Occipital lobe (tissue), 2 donors: ENCODE data around the gene CNTNAP2. TPM values are rescaled to one million over a fixed set of nuclear protein-coding genes. Genes with fewer than 3 reads are reported as not detected.
"Not testable (repeated sequence)": the region's sequence is repeated elsewhere in the genome, so short reads cannot be mapped to it uniquely, and the experiment has no call there.

Source experiments
- DNase-seq: peaks from one replicate; lab custom pipeline; 2025; lab: John Stamatoyannopoulos, UW
- total RNA-seq: library from RNA; depleted of rRNA; stranded (reverse); fragments of >200 nt; gene quantifications from one replicate; pipeline ENCODE4 v1.2.3, GENCODE V29; 2014

CNTNAP2 gene
- total RNA-seq, 1 donor from 2014 or later: 37.3 TPM

- DNase-seq: no peak
Observed at GRCh38 chr7:146875981-146876380, 759.4 kb downstream of the CNTNAP2 start.

- no peak for DNase-seq
Observed at GRCh38 chr7:146876411-146876810, 759.8 kb downstream of the CNTNAP2 start.

GRCh38 chr7:146878901-146879300 lies 762.3 kb downstream of the CNTNAP2 start:
- no peak for DNase-seq

- no peak for DNase-seq
Observed at GRCh38 chr7:146885231-146885630, 768.6 kb downstream of the CNTNAP2 start.

GRCh38 chr7:146889806-146890555 lies 773.4 kb downstream of the CNTNAP2 start:
- DNase-seq: no peak

GRCh38 chr7:146892151-146892550 lies 775.5 kb downstream of the CNTNAP2 start:
- DNase-seq: no peak

GRCh38 chr7:146894927-146895326 lies 778.3 kb downstream of the CNTNAP2 start:
- DNase-seq: no peak

GRCh38 chr7:146902266-146902665 lies 785.7 kb downstream of the CNTNAP2 start:
- no peak for DNase-seq

GRCh38 chr7:146902728-146903127 lies 786.1 kb downstream of the CNTNAP2 start:
- DNase-seq: no peak

- not testable (repeated sequence) for DNase-seq
Observed at GRCh38 chr7:146905746-146906145, 789.1 kb downstream of the CNTNAP2 start.

GRCh38 chr7:146922782-146923181 lies 806.2 kb downstream of the CNTNAP2 start:
- DNase-seq: no peak

- DNase-seq: no peak
Observed at GRCh38 chr7:146926841-146927240, 810.2 kb downstream of the CNTNAP2 start.

- no peak for DNase-seq
Observed at GRCh38 chr7:146937836-146938235, 821.2 kb downstream of the CNTNAP2 start.

- no peak for DNase-seq
Observed at GRCh38 chr7:146943483-146943882, 826.9 kb downstream of the CNTNAP2 start.

GRCh38 chr7:146948703-146949102 lies 832.1 kb downstream of the CNTNAP2 start:
- no peak for DNase-seq

GRCh38 chr7:146956321-146956720 lies 839.7 kb downstream of the CNTNAP2 start:
- DNase-seq: no peak

- no peak for DNase-seq
Observed at GRCh38 chr7:146956853-146957252, 840.3 kb downstream of the CNTNAP2 start.

GRCh38 chr7:146960773-146961391 lies 844.3 kb downstream of the CNTNAP2 start:
- no peak for DNase-seq

- no peak for DNase-seq
Observed at GRCh38 chr7:146961617-146962016, 845.0 kb downstream of the CNTNAP2 start.

GRCh38 chr7:146966274-146966673 lies 849.7 kb downstream of the CNTNAP2 start:
- no peak for DNase-seq

- DNase-seq: no peak
Observed at GRCh38 chr7:146982482-146982881, 865.9 kb downstream of the CNTNAP2 start.

GRCh38 chr7:146991596-146991995 lies 875.0 kb downstream of the CNTNAP2 start:
- DNase-seq: no peak

- DNase-seq: no peak
Observed at GRCh38 chr7:146993764-146994163, 877.2 kb downstream of the CNTNAP2 start.
